Nucleus accumbens (tissue), 56 donors: Measurements from ENCODE around the gene UBAP1.
"Not testable (repeated sequence)": the region's sequence is repeated elsewhere in the genome, so short reads cannot be mapped to it uniquely, and the experiment has no call there.

ENCODE experiments used
- DNase-seq, 56 donors: peaks; one replicate each; lab custom pipeline; 2025; lab: John Stamatoyannopoulos, UW

Gene UBAP1

DNA sequence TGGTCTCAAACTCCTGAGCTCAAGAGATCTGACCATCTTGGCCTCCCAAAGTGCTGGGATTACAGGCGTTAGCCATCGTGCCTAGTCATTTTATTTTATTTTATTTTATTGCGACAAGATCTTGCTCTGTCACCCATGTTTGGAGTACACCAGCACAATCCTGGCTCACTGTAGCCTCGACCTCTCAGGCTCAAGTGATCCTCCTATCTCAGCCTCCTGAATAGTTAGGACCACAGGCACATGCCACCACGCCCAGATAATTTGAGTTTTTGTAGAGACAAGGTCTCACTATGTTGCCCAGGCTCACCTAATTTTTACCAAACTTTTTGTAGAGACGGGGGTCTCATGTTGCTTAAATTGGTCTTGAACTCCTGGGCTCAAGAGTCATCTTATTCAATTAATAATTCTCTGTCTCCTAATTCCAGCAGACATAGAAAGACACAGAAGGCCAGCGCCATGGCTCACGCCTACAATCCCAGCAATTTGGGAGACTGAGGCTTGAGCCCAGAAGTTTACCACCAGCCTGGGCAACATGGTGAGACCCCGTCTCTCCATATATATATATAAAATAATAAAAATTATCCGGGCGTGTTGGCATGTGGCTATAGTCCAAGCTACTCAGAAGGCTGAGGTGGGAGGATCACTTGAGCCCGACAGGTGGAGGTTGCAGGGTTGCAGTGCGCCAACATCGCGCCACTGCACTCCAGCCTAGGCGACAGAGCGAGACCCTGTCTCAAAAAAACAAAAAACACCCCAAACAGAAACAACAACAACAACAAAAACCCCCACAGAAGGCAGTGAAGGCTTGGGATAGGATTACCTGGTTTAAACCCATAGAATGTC lies 1.0 kb upstream of the UBAP1 start:
- DNase-seq, result no peak

DNA sequence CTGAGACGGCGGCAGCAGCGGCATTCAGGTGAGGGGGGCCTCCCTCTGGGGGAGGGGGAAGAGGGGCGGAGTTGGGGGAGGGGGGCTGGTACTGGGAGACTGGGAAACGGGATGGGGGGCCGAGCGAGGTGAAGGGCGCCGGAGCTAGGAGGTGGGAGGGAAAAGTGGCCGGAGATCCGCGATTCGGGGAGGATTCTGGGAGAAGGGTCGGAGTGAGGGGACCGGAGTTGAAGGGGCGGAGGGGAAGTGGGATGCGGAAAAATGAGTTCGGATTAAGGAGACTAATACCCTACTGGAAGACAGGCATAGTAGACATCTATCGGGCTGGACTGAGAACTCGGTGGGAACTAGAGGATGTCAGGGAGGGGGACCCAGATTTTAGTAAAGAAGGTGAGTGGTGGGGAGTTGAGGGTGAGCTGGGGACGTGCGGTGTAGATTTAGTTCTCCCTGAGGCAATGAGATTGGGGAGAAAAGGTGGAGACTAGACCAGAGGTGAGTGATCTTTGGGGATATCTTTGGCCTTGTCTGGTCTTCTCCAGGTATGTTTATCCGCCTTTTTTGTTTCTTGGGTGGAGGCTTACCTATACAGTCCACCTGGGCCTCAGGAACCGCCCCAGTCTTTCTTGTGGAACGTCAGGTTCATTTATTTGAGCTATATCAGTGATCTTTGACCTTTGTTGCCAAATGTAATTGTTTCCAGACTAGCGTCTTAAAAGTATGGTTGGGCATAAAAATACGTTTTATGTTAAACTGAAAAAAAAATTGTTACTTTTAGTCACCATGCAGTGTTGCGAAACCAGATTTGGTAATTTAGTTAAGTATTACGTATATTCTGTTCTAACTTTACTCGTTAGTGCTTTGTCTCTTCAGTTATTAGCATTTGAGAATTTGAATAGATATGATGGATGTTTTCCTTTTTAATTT lies 632 bp downstream of the UBAP1 start:
- DNase-seq, result peak in 8 of 56 donors; percentile 47 to 80 (median 66)

- peak in 2 of 56 donors; percentile 2 to 14 for DNase-seq
Measured at GRCh38 chr9:34185778-34186551, 7.1 kb downstream of the UBAP1 start.

DNA sequence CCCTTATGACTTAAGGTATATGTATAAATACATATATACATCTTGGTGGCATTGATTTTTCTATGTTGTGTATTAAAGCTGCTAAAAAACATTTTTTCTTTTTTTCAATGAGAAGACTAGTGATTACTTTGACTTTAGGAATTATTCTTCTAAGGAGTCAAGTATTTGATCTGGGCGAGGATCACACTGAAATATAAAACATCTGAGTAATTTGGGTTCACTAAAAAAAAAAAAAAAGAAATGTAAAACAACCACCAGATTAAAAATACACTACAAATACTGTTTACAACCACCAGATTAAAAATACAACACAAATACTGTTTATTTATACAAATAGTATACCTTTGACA lies 9.0 kb downstream of the UBAP1 start:
- no peak for DNase-seq

DNA sequence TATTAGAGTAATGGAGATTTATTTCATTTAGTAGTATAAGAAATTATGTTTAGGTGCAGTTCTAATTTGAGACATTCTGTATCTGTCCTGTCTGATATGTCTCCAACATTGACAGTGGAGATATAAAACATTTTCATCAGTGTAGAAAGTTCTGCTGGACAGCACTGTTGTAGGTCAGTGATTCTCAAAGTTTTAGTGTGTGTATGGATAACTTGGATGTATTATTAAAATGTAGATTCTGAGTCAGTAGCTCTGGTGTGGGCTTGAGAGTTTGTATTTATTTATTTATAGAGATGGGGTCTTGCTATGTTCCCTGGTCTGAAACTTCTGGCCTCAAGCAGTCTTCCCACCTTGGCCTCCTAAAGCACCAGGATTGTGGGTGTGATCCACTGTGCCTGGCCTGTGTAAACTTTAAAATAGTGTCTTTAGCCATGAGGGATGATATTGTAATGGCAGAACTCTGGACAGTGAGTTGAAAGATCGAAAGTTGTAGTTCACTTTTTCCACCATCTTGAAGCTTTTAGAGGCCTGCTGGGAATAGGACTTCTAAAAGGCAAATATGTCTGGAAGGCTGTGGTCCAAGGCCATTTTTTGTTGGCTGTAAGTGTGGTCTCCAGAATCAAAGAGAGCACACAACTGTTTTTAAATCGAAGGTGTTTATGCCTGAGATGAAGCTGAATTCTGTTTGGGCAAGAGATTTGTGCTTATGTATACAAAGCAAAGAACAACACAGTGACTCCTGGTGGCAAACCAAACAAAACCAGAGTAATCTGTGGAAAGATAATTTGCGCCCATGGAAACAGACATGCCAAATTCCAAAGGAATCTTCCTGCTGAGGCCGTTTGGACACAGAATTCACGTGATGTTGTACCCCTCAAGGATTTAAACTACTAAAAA lies 12.4 kb downstream of the UBAP1 start:
- DNase-seq, result no peak

GRCh38 chr9:34195143-34195542 lies 16.3 kb downstream of the UBAP1 start:
- no peak for DNase-seq

GRCh38 chr9:34197286-34197685 lies 18.4 kb downstream of the UBAP1 start:
- not testable (repeated sequence) for DNase-seq

GRCh38 chr9:34197756-34198711 lies 19.2 kb downstream of the UBAP1 start:
- DNase-seq, result peak in 1 of 56 donors; percentile 3

DNA sequence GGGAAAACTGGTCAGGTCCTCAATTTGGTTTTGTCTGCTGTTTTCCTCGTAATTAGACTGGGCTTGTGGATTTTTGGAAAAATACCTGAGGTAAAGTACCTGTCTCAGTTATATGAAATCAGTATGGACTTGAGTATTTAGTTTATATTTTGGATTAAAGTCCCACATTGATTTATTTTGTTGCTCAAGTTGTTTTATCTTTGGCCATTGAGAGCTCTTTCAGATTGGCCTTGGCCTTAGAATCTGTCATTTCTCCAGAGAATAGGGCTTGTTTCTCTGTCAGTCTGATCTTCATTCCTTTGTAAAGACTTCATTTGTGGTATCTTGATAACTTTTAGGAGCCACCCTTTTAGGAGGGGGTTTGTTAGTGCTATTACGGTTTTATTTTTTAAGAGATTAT lies 21.2 kb downstream of the UBAP1 start:
- DNase-seq, result no peak

DNA sequence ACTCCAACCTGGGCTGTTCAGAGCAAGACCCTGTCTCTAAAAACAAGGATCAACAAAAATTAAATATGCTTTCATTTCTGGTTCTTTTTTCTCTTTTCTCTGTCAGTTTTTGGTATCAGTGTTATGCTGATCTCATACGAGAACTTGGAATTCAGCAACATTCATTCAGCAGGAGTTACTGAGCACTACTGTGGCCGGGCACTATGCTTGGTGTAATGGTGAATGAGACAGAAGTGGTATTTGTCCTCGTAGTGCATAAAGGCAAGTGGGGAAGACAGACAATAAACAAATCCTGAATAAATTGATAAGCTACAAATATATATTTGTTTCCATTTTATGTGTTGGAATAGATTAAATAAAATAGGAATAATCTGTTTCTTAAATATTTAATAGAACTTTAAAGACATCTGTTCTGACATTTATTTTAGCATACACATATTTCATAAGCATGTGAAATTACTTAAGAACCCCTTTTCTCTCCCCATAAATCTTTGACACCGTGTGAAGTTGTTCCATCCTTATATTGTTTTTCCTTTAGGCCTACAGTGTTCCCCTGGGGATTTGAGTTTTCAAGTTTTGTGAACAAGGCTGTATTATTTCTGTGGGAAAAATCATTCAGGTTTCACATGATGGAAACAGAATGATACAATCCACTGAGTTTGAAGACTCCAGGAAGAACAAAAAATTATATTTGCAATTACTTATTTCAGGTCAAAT lies 24.6 kb downstream of the UBAP1 start:
- DNase-seq, result peak in 5 of 56 donors; percentile 5 to 24 (median 17)

DNA sequence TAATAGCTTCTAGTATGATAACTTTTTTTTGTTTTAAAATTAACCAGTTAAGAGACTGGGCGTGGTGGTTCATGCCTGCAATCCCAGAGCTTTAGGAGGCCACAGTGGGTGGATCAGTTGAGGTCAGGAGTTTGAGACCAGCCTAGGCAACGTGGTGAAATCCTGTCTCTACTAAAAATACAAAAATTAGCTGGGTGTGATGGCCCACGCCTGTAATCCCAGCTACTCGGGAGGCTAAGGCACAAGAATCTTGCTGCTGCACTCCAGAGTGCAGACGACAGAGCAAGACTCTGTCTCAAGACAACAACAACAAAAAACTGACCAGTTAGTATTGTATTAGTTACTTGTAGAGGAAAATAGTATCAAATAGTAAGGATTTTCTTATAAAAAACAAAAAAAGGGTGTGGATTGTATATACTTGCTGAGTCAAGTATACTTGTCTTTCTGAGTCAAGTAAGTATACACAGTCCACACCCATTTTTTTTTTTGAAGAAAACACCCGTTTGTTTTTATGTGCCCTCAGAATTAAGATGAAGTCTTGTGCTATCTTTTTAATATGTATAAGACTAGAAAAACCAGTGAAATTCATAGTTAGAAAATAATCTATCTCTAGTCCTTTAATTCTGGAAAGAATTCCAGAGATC lies 25.3 kb downstream of the UBAP1 start:
- DNase-seq, result no peak

GRCh38 chr9:34205102-34205501 lies 26.3 kb downstream of the UBAP1 start:
- no peak for DNase-seq

DNA sequence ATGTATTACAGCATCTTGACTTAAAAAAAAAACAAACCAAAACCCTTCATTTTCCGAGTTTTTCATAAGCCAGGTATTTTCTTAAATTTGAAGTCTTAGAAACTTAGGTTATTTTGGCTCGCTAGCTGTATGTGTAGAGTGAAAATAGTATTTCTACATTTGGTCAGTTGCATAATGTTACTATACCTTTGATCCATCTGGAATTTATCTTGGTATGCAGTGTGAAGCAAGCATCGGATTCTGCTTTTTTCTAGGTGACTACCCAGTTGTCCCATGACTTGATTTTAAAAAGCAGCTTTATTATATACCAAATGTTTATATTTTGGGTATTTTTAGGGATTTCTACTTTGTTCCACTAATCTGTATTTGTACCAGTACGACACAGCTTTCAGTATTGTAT lies 27.7 kb downstream of the UBAP1 start:
- no peak for DNase-seq

- no peak for DNase-seq
Measured at GRCh38 chr9:34211395-34211794, 32.6 kb downstream of the UBAP1 start.

DNA sequence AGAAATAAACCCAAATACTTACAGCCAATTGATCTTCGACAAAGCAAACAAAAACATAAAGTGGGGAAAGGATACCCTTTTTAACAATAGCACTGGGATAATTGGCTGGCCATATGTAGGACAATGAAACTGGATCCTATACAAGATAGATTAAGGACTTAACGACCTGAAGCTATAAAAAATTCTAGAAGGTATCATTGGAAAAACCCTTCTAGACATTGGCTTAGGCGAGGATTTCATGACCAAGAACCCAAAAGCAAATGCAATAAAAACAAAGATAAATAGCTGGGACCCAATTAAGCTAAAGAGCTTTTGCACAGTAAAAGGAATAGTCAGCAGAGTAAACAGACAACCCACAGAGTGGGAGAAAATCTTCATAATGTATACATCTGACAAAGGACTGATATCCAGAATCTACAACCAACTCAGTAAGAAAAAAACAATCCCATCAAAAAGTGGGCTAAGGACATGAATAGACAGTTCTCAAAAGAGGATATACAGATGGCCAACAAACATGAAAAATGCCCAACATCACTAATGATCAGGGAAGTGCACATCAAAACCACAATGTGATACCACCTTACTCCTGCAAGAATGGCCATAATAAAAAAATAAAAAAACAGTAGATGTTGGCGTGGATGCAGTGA lies 35.6 kb downstream of the UBAP1 start:
- not testable (repeated sequence) for DNase-seq

DNA sequence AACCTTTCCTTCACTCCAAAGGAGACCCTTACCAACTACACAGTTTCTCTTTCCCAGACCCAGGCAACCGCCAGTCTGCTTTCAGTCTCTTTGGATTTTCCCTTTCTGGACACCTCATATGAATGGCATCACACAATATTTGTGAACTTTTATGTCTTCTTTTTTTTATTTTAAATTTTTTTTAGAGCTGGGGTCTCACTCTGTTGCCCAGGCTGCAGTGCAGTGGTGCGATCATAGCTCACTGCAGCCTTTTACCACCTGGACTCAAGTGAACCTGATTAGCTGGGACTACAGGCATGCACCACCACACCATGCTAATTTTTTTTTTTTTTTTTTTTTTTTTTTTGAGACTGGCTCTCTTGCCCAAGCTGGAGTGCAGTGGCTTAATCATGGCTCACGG lies 37.5 kb downstream of the UBAP1 start:
- no peak for DNase-seq

DNA sequence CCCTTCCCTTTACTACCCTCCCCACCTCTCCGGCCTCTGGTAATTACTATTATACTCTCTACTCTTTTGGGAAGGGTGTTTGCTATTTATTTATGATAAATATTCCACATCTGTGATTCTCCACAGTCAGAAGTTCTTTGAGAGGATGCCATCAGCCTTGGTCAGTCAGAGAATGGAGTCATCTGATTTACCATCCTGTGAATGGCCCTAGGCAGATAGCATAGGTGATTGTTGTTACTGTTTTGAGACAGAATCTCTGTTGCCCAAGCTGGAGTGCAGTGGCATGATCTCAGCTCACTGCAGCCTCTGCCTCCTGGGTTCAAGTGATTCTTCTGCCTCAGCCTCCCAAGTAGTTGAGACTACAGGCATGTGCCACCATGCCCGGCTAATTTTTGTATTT lies 38.2 kb downstream of the UBAP1 start:
- DNase-seq, result not testable (repeated sequence)
